HG03175 (cell line): ENCODE measurements around the gene RAP2B.

ENCODE experiments used
- ATAC-seq: cut with Tn5 transposase; IDR thresholded peaks from one replicate; pipeline ENCODE4 v1.9.1; 2021; ENCODE audit warnings: mild to moderate bottlenecking, moderate library complexity; ENCODE audit not compliant: unreplicated experiment

The RAP2B gene

DNA sequence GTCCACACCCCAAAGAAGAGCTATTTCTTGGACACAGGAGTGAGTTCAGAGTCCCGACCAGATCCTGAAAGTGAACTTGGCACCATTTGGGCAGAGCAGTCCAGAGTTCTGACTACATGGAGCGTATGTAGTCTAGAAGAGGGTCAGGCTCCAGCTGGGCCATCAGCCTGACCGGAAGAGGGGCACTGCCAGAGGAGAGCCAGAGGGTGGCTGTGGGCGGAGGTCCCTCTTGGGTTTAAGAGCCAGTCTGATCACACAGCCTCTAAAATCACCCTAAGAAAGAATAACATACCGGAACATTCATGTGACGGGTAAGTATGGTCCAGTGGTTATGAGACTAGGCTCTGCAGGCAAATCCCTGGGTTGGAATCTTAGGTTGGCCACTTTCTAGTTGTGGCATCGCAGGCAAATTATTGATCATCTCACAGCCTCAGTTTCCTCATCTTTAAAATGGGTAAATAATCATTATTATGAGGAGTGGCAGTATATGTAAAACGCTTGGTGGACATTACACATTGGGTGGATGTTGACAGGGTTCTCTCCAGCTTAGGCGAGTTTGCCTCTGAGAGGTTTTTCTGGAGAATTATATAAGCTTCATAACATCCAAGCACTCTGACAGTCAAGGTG is 2.1 kb upstream of the RAP2B start:
- ATAC-seq, result no peak

DNA sequence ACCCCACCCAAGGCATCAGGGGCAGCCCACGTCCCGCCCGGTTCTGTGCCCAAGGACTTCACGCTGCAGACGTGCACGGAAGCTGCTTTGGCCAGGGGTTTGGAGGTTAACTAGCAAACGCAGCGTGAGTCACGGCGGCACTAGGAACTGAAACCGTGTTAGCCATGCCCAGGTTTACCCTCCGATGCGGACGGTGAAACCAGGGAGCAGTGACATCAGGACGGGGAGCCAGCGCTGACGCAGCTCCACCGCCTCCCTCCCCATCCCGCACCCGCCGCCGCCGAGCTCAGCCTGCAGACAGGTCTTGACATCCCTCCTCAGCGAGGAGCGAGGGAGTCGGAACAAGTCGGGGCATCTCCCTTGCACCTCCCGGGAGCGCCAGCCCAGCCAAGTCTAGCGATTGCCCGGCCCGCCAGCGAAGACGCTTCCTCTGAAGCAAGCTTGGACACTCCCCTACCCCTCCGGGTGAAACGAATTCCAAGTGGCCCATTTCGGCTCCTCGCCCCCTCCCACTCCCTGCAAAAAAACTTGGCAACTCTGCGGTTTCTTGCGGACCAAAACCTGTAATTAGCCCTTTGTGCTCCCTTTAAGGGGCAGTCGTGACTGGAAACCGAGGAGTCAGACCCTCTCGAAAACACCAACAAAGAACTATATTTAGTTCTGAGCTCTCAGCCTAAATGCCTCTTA is 1.4 kb upstream of the RAP2B start:
- peak; percentile 37 for ATAC-seq

DNA sequence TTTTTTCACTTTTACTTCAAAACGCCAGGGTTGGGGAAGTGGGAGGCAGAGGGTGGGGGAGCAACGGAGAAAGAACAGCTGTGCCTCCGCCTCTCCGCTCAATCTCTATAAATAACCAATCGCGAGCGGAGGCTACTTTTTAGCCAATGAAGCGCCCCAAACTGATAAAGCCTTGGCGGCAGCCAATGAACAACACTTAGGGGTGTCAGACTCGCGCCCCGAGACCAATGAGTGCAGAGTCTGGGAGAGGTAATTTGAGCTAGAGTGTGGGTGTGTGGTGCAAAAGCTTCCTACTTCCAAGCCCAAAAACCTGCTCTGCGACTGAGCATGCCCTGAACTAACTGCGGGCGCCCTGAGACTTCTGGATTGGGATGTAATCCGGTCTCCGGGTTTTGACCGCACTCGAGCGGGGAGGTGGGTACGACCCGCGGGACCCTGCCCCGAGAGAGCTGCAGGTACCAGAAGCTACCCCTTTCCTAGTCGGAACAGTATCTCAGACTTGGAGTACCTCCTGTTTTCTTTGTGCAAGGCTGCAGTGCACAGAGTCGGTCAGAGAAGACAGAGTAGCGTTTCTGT is 800 bp upstream of the RAP2B start:
- peak; percentile 77 for ATAC-seq

DNA sequence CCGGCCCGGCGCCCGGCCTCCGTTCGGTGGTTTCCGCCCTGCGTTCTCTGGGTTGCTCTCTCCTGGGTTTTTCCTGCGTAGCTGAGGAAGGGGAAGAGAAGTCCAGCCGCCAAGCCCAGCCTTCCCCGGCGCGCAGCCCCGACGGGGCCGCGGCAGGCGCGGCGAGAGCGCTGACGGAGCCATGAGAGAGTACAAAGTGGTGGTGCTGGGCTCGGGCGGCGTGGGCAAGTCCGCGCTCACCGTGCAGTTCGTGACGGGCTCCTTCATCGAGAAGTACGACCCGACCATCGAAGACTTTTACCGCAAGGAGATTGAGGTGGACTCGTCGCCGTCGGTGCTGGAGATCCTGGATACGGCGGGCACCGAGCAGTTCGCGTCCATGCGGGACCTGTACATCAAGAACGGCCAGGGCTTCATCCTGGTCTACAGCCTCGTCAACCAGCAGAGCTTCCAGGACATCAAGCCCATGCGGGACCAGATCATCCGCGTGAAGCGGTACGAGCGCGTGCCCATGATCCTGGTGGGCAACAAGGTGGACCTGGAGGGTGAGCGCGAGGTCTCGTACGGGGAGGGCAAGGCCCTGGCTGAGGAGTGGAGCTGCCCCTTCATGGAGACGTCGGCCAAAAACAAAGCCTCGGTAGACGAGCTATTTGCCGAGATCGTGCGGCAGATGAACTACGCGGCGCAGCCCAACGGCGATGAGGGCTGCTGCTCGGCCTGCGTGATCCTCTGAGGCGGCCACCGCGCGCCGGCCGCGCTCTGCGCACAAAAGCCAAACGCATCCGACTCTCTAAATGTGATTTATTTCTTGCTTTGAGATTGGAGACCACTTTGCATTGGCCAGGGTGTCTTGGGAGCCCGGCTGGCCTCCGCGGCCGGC is 727 bp downstream of the RAP2B start:
- peak; percentile 4 for ATAC-seq

DNA sequence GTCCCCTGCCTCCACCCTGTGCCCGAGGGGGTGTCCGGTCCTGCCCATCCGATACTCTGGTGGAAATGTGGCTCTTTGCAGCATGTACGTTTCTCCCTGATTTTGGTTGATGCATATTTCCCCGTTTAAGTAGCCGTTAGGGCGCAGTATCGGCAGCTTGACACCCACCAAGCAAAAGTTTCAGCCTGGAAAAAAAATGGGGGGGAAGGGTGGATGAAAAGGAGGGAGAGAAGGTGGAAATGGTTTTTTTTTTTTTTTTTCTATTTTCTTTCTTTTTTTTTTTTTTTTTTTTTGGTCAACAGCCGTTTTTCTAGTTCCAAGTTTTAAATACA is 1.3 kb downstream of the RAP2B start:
- no peak for ATAC-seq

DNA sequence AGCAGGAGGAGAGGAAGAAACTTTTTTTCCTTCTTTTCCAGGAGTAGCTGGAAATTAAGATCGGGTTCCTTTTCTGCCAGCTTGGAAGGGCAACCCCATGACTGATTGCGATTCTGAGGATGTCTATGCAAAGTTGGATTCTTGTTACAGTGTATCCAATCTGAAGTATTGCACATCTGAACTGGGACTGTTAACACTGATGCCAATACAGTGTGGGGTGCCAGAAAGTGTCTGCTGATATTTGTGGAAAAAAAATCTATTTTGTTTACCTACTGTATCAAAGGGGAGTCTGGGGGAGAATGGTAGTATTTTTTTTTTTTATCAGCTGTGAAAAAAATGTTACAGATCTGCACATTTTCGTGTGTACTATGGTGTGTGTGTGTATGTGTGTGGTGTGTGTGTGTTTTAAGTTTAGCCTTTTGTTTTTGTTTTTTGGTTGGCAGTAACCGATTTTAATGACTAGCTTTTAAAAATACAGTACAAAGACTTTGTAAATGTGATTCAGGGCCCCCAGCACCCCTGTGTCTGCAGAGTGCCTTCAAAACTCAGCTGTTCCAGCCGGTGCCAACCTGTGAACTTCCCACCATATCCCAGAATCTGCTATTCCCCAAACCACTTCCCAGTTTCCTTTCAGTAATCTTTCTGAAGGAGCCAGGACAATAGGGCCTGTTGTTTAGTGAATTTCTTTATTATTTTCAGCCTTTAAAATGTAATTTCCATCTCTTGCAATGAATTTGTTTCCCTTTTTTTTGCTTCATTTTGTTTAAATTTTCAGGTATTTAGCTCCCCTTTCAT is 1.9 kb downstream of the RAP2B start:
- ATAC-seq, result no peak

DNA sequence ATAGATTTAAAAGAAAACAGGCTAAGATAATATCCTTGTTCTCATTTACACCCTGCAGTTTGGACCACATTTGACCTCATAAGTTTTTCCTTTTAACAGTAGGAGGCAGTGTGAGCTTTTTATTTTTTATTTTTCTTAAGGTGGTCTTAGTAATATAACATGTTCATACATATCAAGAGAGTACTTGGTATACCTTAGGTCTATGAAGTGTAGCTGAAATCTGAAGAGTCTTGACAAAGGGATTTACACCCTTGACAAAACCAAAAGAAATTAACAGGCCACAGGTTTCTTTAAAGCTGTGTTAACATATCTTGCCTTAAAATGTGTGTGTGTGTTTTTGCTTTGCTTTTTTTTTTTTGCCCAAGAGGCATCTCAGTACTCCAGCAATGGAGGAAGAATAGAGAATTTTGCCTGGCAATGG is 3.2 kb downstream of the RAP2B start:
- ATAC-seq, result no peak

DNA sequence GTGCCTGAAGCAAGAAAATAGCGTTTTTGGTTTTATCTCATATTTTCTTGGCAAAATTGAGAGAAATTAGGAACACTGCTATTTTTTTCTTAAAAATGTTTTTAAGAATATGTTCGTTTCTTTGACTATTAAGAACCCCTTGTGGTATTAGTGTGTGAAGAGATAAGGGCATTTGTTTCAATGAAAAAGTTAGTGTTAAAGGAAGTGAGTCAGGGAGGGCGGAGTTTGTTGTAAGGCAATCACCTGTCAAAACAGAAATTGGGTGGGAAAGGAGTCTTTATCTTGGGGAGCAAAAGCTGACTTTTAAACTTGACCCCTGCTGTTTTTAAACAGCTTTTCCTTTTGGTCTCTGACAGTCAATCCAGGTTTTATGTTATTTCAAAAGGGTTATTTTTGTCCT is 4.2 kb downstream of the RAP2B start:
- ATAC-seq, result no peak

DNA sequence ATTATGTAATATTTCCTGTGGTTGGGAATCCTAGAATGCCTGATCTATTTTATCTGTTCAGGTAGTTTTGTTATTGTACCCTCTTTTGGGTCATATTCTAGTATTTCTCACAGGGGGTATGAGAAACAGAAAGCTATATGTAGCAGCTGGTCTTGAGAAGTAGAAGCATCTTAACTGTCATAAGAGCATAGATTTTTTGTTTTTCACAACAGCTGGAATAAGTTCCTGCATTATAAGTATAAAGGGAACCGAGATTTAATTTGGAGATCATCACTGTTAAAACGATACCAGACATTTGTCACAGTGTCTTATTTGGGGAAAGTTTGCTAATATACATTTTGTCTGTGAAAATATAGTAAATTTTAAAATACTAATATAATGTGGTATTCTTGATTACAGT is 4.8 kb downstream of the RAP2B start:
- ATAC-seq, result no peak

DNA sequence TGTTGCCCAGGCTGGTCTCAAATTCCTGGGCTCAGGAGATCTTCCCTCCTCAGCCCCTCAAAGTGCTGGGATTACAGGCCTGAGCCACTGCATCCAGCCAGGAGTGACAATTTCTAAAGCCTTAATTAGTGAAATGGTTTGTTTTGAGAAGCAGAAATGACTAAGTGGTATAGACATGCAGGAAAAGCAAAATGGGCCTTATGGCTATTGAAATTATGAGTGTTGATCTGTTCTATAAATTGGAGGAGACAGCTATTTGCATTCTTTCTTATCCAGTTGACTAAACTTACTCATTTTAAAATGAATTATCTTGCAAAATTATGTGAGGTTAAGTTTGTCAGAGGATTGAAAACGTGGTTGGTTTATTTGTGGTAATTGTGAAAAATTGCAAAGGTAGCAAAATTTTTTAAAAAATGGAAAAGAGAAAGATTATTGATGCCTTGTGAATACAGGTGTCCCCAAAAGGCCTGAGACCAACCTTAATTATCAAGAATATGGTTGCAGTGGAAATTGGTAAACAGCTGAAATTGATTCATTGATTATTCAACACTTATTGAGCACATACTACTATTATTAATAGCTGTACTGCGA is 7.9 kb downstream of the RAP2B start:
- ATAC-seq, result no peak

DNA sequence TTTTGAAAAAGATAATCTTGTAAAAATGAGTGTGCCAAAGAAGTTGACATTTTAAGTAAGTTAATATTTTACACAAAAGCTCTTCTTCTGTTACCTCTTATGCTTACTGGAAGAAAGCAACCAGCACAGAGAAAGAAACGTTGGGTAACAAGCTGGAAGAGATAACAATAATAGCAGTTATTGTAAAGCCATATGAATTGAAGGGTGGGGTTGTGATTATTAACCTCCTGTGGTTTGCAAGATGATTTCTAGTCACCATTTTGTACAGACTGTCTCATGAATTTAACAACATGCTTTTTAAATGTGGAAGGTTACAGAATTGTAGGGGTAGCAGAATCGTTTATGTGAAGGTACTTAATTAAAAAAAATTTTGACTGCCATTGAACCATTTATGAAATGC is 9.2 kb downstream of the RAP2B start:
- no peak for ATAC-seq

DNA sequence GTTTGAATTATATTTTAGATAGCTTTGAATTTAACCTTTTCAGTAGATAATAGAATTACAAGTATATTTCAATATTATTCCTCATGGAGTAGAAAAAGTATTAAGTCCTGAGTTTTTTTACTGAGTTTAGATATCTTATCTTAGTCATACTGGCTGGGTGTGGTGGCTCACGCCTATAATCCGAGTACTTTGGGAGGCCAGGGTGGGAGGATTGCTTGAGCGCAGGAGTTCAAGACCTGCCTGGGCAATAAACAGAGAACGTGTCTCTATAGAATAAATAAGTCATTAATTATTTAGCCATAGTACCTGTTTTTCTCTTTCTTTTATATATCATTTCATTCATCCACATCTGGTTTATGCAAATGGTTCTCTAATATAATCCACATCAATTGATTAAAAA is 9.9 kb downstream of the RAP2B start:
- ATAC-seq, result no peak

DNA sequence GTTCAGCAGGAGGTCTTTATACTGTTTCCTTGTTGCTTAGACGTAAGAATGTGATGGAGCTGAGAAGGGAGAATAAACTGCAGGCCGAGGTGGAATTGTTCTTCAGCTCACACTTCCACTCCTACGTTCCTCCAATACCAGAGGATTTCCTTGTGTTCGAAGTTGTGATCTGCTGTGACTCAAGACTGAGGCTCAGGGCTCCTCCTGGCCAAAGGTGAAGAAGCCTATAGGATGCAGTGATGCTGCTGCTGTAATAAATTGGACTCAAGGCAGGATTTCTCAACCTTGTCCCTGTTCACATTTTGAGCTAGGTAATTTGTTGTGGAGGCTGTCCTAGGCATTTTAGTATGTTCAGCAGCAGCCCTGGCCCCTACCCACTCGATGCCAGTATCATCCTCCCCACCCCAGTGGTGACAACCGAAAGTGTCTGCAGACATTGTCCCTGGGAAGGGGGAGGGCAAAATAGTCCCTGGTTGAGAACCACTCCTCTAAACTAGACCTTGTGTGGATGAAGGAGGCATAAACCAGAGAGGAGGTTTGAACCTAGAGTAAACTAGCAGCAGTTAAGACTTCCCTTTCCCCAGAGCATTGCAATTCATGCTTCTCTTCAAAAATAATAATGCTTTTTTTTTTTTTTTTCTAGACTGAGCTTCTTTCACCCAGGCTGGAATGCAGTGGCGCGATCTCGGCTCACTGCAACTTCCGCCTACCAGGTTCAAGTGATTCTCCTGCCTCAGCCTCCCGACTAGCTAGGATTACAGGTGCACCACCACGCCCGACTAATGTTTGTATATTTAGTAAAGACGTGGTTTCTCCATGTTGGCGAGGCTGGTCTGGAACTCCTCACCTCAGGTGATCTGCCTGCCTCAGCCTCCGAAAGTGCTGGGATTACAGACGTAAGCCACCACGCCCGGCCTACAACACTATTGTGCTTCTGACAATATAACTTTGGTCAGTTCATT is 11.1 kb downstream of the RAP2B start:
- ATAC-seq, result no peak

DNA sequence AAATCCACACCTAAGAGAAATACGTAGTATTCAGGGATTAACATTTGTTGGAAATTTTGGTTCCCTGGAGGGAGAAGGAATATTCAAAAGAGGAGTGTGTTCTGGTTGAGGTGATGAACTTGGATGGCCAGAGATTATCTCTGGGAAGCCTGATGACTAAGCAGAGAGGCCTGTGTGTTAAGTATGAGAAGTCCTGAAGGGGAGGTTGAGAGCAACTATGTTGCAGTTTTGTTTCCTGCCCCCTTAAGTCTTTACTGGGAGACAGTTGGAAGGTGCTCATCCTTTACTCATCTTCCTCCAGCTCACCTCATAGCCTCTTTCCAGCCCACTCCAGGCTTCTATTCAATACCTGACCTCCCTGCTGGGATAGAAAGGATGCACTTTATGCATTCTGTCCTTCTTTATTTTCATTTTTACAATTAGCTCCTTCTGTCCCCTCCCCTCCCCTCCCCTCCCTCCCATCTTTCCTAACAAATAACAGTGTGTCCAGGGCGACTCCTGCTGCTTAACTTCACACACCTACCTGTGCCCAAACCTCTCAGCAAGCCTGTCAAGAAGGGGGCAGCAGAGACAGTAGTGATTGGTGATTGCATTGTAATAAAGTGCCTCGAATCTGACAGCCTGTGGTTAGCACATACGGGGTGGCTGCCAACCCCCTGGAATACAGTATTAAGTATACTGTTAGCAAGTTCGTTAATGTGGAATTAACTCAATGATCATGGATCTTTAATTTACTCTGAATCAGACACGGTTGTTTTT is 11.9 kb downstream of the RAP2B start:
- no peak for ATAC-seq

DNA sequence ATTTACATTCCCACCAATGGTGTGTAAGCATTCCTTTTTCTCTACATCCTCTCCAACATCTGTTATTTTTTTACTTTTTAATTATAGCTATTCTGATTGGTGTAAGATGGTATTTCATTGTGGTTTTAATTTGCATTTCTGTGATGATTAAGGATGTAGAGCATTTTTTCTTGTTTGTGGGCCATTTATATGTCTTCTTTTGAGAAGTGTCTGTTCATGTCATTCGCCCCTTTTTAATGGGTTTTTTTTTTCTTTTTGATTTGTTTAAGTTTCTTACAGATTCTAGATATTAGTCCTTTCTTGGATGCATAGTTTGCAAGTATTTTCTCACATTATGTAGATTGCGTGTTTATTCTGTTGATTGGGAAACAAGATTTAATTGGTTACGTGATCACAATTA is 14.2 kb downstream of the RAP2B start:
- no peak for ATAC-seq

DNA sequence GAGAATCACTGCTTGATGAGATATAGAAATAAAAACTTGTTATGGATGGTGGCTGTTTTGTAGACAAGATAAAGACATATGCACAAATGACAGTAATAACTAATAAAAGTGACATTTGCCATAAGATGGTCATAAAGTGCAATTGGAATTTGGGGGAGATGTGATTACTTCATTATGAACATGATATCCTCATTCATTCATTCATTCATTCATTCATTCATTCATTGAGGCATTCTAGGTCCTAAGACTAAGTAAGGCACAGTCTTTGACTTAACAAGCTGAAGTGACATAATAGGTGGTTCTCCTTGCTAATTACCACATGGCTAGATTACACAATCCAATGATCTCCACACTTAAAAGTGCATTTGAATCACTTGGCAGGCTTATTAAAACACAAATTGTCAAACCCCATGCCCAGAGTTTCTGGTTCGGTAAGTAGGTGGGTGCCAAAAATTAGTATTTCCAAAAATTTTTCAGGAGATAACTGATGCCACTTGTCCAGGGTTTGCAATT is 18.9 kb downstream of the RAP2B start:
- ATAC-seq, result no peak

DNA sequence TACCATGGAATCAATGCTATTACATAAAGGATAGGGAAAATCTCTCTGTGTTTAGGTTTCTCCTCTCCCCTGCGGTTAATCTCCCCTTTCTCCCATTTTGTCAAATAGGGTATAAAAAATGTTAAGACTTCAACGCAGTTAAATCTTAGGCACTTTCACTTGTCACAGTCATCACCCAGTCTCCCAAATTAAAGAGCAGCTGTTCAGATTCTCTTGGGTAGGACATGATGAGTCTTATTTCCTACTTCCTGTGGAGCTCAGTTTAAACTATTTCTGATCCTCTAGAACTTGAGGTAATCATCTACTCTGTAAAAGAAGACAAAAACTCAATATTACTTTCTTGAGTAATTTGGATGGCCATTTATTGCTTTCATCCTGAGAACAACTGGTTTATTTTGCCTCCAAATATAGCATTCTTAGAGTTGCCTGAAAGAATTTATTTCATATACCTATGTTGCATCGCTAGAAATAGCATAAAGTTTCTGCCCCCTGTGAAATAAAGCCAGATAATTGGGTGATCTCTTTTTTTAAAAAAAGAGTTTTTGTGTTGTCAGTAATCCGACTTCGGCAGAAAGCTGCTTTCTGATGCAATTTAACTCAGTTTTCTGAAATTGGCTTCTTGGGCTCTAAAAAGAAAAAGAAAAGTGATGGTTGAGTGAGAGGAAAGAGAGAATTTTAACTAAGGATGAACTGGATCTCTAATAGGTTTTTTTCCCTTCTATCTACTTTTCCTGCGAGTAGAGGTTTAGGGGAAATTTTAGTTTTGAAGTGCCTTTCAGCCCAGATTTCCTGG is 20.7 kb downstream of the RAP2B start:
- no peak for ATAC-seq

DNA sequence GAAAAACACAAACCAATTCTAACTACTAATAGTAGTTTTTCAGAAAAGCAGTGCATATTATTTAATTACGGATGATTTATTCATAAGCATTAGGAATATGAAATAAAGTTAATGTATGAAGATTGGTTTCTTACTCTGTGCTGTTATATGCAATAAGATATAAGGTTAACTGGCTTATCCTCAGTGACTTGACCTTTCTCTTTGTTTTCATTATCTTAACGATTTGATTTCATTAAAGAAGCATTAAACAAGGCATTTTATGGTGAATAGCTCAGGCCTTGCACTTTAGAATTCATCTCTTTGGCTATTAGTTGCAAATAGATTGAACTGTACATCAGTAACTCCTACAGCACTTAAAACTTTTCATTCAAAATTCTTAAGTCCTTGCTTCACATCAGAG is 28.9 kb downstream of the RAP2B start:
- ATAC-seq, result no peak
